Subcutaneous preadipocyte (primary cell): ENCODE results near the gene EDIL3. TPM values are rescaled to one million over a fixed set of nuclear protein-coding genes. Genes with fewer than 3 reads are reported as not detected.

Experiments used
- small RNA-seq: library from RNA; depleted of rRNA; stranded (forward); fragments of <200 nt; gene quantifications from one replicate; pipeline ENCODE3, GENCODE V24; 2012
- total RNA-seq: library from RNA; depleted of rRNA; stranded (reverse); fragments of >200 nt; gene quantifications from 2 replicates; pipeline ENCODE4 v1.2.3, GENCODE V29; 2012

Gene EDIL3, protein sequence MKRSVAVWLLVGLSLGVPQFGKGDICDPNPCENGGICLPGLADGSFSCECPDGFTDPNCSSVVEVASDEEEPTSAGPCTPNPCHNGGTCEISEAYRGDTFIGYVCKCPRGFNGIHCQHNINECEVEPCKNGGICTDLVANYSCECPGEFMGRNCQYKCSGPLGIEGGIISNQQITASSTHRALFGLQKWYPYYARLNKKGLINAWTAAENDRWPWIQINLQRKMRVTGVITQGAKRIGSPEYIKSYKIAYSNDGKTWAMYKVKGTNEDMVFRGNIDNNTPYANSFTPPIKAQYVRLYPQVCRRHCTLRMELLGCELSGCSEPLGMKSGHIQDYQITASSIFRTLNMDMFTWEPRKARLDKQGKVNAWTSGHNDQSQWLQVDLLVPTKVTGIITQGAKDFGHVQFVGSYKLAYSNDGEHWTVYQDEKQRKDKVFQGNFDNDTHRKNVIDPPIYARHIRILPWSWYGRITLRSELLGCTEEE
- total RNA-seq, result 0.37 and 0.59 TPM in 2 replicates

DNA sequence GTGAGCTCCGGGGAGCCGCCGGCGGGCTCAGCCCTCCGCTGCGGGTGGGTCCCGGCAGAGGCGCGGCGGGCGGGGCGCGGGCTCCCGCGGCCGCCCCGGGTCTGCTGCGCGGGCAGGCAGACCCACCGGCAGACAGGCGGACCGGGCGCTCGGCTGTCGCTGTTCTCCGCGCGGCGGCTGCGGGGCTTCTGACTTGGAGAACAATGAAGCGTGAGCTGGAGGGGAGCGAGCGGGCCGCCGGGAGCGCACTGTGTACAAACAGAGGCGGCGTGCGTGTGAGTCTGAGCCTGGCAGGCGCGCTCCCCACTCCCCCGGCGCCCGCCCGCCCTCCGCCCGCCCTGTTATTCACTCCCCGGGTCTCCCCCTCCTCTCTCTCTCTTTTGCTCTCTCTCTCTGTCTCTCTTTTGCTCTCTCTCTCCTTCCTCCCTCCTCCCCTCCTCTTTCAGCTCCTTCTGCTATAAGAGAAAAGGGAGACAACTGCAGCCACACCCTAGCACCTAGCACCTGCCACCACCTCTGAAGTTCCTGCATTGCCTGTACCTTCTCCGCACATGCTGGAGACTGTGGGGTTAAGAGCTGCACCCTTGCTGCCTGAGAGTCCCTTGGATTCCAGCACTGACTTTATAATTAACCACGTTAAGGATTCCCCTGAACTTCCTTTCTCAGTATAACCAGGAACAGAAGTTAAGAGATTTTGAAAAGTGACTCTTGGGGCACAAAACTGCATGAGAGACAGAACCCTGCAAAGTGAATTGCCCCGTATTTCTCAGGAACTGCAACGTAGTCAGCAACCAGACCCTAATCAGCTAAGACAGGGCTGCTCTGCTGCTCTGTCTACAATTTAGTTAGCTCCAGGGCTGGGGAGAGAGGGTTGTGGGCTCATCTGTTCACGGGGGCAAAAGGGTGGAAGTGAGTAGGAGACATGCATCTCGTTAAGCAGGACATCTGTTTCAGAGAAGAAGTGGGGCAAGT lies at the start of gene EDIL3:
TSS of gene EDIL3 (minus strand) at position 277 of the 972 bp plus-strand sequence. CDS start 506 bp downstream, outside the sequence.

Small RNAs within 50 kb of the gene (small RNA-seq; reads per million reads assigned to genes)
- gene RNU6-448P, result not detected
